Chondrocyte (in vitro differentiated cells): ENCODE results near the gene LSM6. TPM values are rescaled to one million over a fixed set of nuclear protein-coding genes. Genes with fewer than 3 reads are reported as not detected.

Experiments used
- DNase-seq: peaks from one replicate; pipeline ENCODE4 v3.0.0; 2021; ENCODE audit warnings: mixed read lengths, low spot score
- H3K27ac Mint-ChIP-seq: one replicate; pipeline ENCODE4 v1.8.0; 2021; ENCODE audit warnings: mild to moderate bottlenecking, moderate library complexity, mixed read lengths; ENCODE audit not compliant: unreplicated experiment
- H3K27me3 Mint-ChIP-seq: 2 replicates; pipeline ENCODE4 v1.8.0; 2021; ENCODE audit warnings: low read depth, mixed read lengths
- H3K36me3 Mint-ChIP-seq: 2 replicates; pipeline ENCODE4 v1.8.0; 2021; ENCODE audit warnings: low read depth, mixed read lengths
- H3K4me1 Mint-ChIP-seq: 2 replicates; pipeline ENCODE4 v1.8.0; 2021; ENCODE audit warnings: low read depth, mild to moderate bottlenecking, mixed read lengths
- H3K4me3 Mint-ChIP-seq: one replicate; pipeline ENCODE4 v1.8.0; 2021; ENCODE audit warnings: mild to moderate bottlenecking, moderate library complexity, mixed read lengths; ENCODE audit not compliant: unreplicated experiment
- H3K9me3 Mint-ChIP-seq: 2 replicates; pipeline ENCODE4 v1.8.0; 2021; ENCODE audit warnings: low read depth, mixed read lengths
- total RNA-seq: library from RNA; stranded (reverse); gene quantifications from 3 replicates; pipeline ENCODE4 v1.2.1, GENCODE V29; 2021
- TF ChIP-seq, protein P1 (sequence below): fragments of 200-600 bp; sonication (generic); IDR thresholded peaks from 2 replicates; pipeline ENCODE4 v1.5.0; 2021; ENCODE audit warnings: antibody characterized with exemption, mild to moderate bottlenecking, moderate library complexity

Gene LSM6
- total RNA-seq, 1 donor from 2014 or later: 15.3 TPM

DNA sequence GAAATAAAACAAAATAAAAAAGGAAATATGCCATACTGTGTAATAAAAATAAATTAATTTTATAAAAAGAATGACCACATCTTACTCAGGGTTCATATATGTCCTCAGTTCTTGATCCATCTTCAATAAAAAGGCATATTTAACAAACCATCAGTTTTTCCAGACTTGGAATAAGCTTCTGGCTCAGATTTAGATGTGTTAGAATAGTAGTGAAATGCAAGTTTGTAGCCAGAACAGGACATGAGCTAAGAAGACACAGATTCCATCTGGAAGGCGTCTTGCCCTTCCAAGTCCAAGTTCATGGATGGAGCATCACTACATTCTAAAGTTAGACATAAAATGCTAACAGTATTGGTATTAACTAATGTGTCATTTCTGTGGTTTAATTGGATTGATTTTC is 10.3 kb upstream of the LSM6 start:
- no peak for DNase-seq
- H3K27ac Mint-ChIP-seq: no peak overlapping the region
- TF ChIP-seq, protein P1, sequence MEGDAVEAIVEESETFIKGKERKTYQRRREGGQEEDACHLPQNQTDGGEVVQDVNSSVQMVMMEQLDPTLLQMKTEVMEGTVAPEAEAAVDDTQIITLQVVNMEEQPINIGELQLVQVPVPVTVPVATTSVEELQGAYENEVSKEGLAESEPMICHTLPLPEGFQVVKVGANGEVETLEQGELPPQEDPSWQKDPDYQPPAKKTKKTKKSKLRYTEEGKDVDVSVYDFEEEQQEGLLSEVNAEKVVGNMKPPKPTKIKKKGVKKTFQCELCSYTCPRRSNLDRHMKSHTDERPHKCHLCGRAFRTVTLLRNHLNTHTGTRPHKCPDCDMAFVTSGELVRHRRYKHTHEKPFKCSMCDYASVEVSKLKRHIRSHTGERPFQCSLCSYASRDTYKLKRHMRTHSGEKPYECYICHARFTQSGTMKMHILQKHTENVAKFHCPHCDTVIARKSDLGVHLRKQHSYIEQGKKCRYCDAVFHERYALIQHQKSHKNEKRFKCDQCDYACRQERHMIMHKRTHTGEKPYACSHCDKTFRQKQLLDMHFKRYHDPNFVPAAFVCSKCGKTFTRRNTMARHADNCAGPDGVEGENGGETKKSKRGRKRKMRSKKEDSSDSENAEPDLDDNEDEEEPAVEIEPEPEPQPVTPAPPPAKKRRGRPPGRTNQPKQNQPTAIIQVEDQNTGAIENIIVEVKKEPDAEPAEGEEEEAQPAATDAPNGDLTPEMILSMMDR: no peak
- H3K9me3 Mint-ChIP-seq: peaks cover 14% of the 10 kb centered on the region
- no peaks in the 10 kb centered on the region for H3K36me3 Mint-ChIP-seq
- no peaks in the 10 kb centered on the region for H3K27me3 Mint-ChIP-seq
- H3K4me1 Mint-ChIP-seq: no peaks in the 10 kb centered on the region
- H3K4me3 Mint-ChIP-seq: no peak overlapping the region

DNA sequence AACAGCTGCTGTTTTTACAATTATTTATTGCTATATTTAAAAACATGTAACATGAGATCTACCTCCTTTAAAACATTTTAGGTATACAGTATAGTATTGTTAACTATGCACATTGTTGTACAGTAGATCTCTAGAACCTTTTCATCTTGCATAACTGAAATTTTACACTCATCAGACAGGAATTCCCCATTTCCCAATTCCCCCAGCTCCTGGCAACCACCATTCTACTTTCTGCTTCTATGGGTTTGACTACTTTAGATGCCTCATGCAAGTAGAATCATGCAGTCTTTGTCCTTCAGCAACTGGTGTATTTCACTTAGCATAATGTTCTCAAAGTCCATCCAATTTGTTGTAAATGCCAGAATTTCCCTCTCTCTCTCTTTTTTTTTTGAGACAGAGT is 9.7 kb upstream of the LSM6 start:
- no peak for DNase-seq
- Mint-ChIP-seq H3K27me3 (no peaks in the 10 kb centered on the region), H3K4me3 (no peak overlapping the region), H3K27ac (no peak overlapping the region), H3K4me1 (no peaks in the 10 kb centered on the region), H3K9me3 (peaks cover 13% of the 10 kb centered on the region), H3K36me3 (no peaks in the 10 kb centered on the region)
- TF ChIP-seq, protein P1: no peak

DNA sequence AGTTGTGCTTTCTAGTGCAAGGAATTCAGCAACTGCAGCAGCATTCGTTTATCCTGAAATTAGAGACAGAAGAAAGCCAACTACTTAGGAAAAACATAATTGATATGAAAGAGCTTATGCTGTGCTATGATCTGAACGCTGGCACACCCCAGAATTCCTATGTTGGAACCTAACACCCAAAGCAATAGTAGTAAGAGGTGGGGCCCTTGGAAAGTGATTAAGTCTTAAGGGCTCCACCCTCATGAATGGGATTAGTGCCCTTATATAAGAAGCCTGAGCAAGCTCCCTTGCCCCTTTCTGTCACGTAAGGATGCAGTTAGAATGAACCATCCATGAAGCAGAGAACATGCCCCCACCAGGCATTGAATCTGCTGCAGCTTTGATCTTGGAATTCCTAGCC is 5.4 kb upstream of the LSM6 start:
- H3K4me3 Mint-ChIP-seq: no peak overlapping the region
- peaks cover 2% of the 10 kb centered on the region for H3K4me1 Mint-ChIP-seq

DNA sequence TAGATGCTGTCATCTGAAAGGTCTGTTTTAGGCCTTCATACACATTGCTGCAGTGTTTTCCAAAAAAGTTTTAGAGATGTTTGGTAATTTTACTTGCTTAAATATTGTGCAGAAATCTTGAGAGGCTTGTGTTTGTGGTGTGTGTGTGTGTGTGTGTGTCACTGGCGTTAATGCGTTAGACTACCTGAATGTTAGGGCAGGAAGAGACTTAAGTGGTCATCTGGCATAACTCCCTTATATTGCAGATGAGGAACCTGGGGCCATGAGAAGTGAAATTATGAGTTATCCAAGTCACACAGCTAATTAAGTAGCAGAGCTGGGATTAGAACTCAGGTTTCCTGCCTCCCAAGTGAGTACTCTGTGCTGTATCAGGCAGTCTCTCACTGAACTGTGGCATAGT is 1.4 kb downstream of the LSM6 start:
- Mint-ChIP-seq H3K27ac (no peak overlapping the region), H3K27me3 (no peaks in the 10 kb centered on the region), H3K4me1 (peaks cover 25% of the 10 kb centered on the region), H3K9me3 (no peaks in the 10 kb centered on the region), H3K36me3 (no peaks in the 10 kb centered on the region), H3K4me3 (peak overlapping the region; percentile 79)
- no peak for DNase-seq
- TF ChIP-seq, protein P1: no peak

More for the DNA sequence above, 5.4 kb upstream of the LSM6 start:
- DNase-seq: no peak
- no peak overlapping the region for H3K27ac Mint-ChIP-seq
- TF ChIP-seq, protein P1: no peak
- H3K36me3 Mint-ChIP-seq: no peaks in the 10 kb centered on the region
- H3K27me3 Mint-ChIP-seq: no peaks in the 10 kb centered on the region
- H3K9me3 Mint-ChIP-seq: no peaks in the 10 kb centered on the region

DNA sequence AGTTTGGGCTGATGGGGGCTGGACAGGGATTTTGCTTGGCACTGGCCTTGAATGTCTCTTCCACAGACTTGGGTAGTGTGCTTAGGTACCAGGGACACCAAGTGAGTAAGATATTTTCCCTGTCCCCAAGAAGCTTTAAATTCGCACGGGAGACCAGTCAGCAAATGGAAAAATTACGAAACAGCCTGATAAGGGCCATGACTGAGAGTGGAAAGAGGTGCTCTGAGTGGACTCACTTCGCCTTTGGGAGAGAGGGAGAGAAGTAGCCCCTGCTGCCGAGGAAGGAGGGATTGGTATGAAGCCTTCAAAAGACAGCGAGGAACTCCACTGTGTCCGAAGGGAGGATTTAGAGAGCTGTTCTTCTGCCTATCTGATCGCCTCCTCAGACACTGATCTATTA is 2.6 kb downstream of the LSM6 start:
- Mint-ChIP-seq H3K27ac (no peak overlapping the region), H3K27me3 (no peaks in the 10 kb centered on the region), H3K36me3 (no peaks in the 10 kb centered on the region)

More for the DNA sequence above, 2.6 kb downstream of the LSM6 start:
- no peak overlapping the region for H3K4me3 Mint-ChIP-seq
- TF ChIP-seq, protein P1: no peak
- DNase-seq: no peak
- H3K9me3 Mint-ChIP-seq: no peaks in the 10 kb centered on the region
- peaks cover 25% of the 10 kb centered on the region for H3K4me1 Mint-ChIP-seq
